ENCODE data around the gene SLX1A.
"Not testable (repeated sequence)": the region's sequence is repeated elsewhere in the genome, so short reads cannot be mapped to it uniquely, and the experiment has no call there.

The SLX1A gene

GRCh38 chr16:30152517-30152916 is 41.2 kb upstream of the SLX1A start:
- DNase-seq (ENCODE audit: extremely low read depth, low read depth), result no peak
- TF ChIP-seq CTCF (IDR thresholded peaks at IDR 0.05; ENCODE audit: low read depth, low read length), result no peak

DNA sequence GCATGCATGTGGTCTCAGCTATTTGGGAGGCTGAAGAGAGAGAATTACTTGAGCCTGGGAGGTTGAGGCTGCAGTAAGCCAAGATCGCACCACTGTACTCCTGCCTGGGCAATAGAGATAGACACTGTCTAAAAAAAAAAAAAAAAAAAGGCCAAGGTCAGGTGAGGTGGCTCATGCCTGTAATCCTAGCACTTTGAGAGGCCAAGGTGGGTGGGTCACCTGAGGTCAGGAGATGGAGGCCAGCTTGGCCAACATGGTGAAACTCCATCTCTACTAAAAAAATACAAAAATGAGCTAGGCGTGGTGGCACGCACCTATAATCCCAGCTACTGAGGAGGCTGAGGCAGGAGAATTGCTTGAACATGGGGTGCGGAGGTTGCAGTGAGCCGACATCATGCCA is 38.5 kb upstream of the SLX1A start:
- no peak for DNase-seq (ENCODE audit: extremely low read depth, low read depth)
- TF ChIP-seq CTCF (IDR thresholded peaks at IDR 0.05; ENCODE audit: low read depth, low read length), result no peak

- DNase-seq (ENCODE audit: extremely low read depth, low read depth), result no peak
- TF ChIP-seq CTCF (IDR thresholded peaks at IDR 0.05; ENCODE audit: low read depth, low read length), result no peak
Observed at GRCh38 chr16:30157214-30157613, 36.5 kb upstream of the SLX1A start.

DNA sequence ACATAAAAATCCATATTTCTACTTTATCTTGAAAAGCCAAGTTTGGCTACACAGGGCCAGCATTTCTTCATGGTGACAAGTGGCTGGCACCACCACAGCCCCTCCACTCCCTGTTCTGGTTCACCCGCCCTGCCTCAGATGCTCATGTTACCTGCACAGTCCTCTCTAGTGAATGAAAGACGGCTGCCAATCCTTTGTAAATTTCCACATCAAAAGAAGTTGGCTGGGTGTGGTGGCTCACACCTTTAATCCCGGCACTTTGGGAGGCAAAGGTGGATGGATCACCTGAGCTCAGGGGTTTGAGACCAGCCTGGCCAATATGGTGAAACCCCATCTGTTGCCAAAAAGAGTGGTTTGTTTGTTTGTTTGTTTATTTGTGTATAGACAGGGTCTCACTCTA is 30.1 kb upstream of the SLX1A start:
- TF ChIP-seq CTCF (IDR thresholded peaks at IDR 0.05; ENCODE audit: low read depth, low read length), result no peak
- no peak for DNase-seq (ENCODE audit: extremely low read depth, low read depth)

DNA sequence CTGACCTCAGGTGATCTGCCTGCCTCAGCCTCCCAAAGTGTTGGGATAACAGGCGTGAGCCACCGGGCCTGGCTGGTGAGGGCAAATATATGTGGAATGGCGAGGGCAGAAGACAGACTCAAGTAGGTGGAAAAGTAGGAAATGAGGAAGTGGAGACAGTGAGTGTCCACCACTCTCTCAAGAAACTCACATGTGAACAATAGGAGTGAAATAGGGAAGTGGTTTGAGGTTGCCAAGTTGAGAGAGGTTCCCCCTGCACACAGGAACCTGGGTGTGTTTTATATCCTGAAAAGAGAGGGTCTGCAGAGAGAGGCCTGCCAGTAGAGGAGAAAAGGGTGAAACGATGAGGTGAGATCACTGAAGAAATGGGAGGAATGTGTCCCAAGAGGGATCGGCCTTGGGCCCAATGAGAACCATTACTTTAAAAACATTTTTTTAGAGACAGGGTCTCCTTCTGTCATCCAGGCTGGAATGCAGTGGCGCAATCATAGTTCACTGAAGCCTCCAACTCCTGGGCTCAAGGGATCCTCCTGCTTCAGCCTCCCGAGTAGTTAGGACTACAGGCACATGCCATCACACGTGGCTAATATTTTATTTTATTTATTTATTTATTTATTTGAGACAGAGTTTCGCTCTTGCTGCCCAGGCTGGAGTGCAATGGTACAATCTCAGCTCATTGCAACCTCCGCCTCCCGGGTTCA is 27.3 kb upstream of the SLX1A start:
- no peak for DNase-seq (ENCODE audit: extremely low read depth, low read depth)
- TF ChIP-seq CTCF (IDR thresholded peaks at IDR 0.05; ENCODE audit: low read depth, low read length), result no peak

GRCh38 chr16:30168746-30169145 is 24.9 kb upstream of the SLX1A start:
- not testable (repeated sequence) for DNase-seq (ENCODE audit: extremely low read depth, low read depth)

GRCh38 chr16:30169416-30169815 is 24.3 kb upstream of the SLX1A start:
- not testable (repeated sequence) for DNase-seq (ENCODE audit: extremely low read depth, low read depth)

DNA sequence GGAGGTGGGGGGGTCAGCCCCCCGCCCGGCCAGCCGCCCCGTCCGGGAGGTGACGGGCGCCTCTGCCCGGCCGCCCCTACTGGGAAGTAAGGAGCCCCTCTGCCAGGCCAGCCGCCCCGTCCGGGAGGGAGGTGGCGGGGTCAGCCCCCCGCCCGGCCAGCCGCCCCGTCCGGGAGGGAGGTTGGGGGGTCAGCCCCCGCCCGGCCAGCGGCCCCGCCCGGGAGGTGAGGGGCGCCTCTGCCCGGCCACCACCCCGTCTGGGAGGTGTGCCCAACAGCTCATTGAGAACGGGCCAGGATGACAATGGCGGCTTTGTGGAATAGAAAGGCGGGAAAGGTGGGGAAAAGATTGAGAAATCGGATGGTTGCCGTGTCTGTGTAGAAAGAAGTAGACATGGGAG is 23.5 kb upstream of the SLX1A start:
- DNase-seq (ENCODE audit: extremely low read depth, low read depth), result not testable (repeated sequence)

DNA sequence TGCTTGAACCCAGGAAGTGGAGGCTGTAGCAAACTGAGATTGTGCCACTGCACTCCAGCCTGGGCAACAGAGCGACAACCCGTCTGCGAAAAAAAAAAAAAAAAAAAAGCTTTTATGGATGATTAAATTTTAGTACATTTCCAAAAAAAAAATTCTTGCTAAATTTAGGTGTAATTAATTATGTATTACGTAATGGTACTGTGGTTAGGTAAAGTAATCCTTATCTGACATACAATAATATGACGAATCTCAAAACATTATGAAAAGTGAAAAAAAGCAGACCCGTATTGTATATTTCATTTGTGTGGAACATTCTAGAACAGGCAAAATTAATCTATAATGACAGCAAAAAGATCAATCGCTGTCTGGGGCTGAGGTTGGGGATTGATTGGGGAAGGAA is 20.6 kb upstream of the SLX1A start:
- no peak for TF ChIP-seq CTCF (IDR thresholded peaks at IDR 0.05; ENCODE audit: low read depth, low read length)
- no peak for DNase-seq (ENCODE audit: extremely low read depth, low read depth)

DNA sequence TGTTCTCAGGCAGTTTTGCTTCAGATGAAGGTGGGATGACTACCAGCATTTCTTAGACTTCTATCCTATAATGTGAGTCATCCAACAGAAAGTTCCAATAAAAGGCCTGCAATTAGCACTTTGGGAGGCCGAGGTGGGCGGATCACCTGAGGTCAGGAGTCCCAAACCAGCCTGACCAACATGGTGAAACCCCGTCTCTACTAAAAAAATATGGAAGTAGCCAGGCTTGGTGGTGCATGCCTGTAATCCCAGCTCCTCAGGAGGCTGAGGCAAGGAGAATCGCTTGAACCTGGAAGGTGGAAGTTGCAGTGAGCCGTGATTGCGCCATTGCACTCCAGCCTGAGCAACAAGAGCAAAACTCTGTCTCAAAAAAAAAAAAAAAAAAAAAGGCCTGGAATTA is 16.8 kb upstream of the SLX1A start:
- not testable (repeated sequence) for DNase-seq (ENCODE audit: extremely low read depth, low read depth)
